Measurements from ENCODE around the gene ABCC1. TPM values are rescaled to one million over a fixed set of nuclear protein-coding genes. Genes with fewer than 3 reads are reported as not detected.

Gene ABCC1
- total and polyA plus RNA-seq, 12 donors: 6.1 to 32.8 (median 21.6) TPM

GRCh38 chr16:16051132-16051531 is 101.7 kb downstream of the ABCC1 start:
- 97 to 99% methylated on average over 4 of the region's 4 CpGs for WGBS, 2 donors
- H3K27me3 ChIP-seq: no peaks in the 10 kb centered on the region
- H3K27ac ChIP-seq: no peak overlapping the region
- no peak for ATAC-seq
- H3K36me3 ChIP-seq: peaks cover 0 to 99% (median 19%) of the 10 kb centered on the region in 9 donors
- intact Hi-C loops (cut with DNase I): no loop called here
- H3K4me3 ChIP-seq: no peak overlapping the region
- no peak for DNase-seq
- TF ChIP-seq, protein P1, sequence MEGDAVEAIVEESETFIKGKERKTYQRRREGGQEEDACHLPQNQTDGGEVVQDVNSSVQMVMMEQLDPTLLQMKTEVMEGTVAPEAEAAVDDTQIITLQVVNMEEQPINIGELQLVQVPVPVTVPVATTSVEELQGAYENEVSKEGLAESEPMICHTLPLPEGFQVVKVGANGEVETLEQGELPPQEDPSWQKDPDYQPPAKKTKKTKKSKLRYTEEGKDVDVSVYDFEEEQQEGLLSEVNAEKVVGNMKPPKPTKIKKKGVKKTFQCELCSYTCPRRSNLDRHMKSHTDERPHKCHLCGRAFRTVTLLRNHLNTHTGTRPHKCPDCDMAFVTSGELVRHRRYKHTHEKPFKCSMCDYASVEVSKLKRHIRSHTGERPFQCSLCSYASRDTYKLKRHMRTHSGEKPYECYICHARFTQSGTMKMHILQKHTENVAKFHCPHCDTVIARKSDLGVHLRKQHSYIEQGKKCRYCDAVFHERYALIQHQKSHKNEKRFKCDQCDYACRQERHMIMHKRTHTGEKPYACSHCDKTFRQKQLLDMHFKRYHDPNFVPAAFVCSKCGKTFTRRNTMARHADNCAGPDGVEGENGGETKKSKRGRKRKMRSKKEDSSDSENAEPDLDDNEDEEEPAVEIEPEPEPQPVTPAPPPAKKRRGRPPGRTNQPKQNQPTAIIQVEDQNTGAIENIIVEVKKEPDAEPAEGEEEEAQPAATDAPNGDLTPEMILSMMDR (IDR thresholded peaks at IDR 0.05): no peak
- H3K9me3 ChIP-seq: no peaks in the 10 kb centered on the region
- H3K4me1 ChIP-seq: peaks cover 0 to 10% (median 3%) of the 10 kb centered on the region in 9 donors

GRCh38 chr16:16052916-16053315 is 103.5 kb downstream of the ABCC1 start:
- Histone ChIP-seq H3K9me3 (no peaks in the 10 kb centered on the region), H3K4me1 (peaks cover 0 to 10% (median 3%) of the 10 kb centered on the region in 9 donors), H3K27ac (no peak overlapping the region), H3K4me3 (no peak overlapping the region), H3K36me3 (peaks cover 0 to 99% (median 17%) of the 10 kb centered on the region in 9 donors), H3K27me3 (no peaks in the 10 kb centered on the region)
- ATAC-seq (no peak), DNase-seq (no peak)
- intact Hi-C loops (cut with DNase I): no loop called here
- 89 to 91% methylated on average over 3 of the region's 3 CpGs for WGBS, 2 donors
- TF ChIP-seq, protein P1 (IDR thresholded peaks at IDR 0.05): no peak

GRCh38 chr16:16057102-16057501 is 107.7 kb downstream of the ABCC1 start:
- peaks cover 0 to 9% (median 0%) of the 10 kb centered on the region in 9 donors for H3K4me1 ChIP-seq
- H3K9me3 ChIP-seq: no peaks in the 10 kb centered on the region
- no peak overlapping the region for H3K27ac ChIP-seq
- H3K27me3 ChIP-seq: no peaks in the 10 kb centered on the region
- intact Hi-C loops (cut with DNase I): loop anchor here in 1 of 10 donors (5.0 kb wide), 1 partner anchor 35 kb away; no protein-coding TSS in a partner anchor
- TF ChIP-seq, protein P1 (IDR thresholded peaks at IDR 0.05): no peak
- no peak overlapping the region for H3K4me3 ChIP-seq
- ATAC-seq (no peak), DNase-seq (no peak)
- H3K36me3 ChIP-seq: peaks cover 0 to 98% (median 15%) of the 10 kb centered on the region in 9 donors
- 98 to 99% methylated on average over 6 of the region's 6 CpGs for WGBS, 2 donors

- intact Hi-C loops (cut with DNase I): loop anchor here in 1 of 10 donors (5.0 kb wide), 1 partner anchor 37 kb away; no protein-coding TSS in a partner anchor
- no peak for DNase-seq
- peaks cover 0 to 88% (median 10%) of the 10 kb centered on the region in 9 donors for H3K36me3 ChIP-seq
Measured at GRCh38 chr16:16059160-16059559, 109.7 kb downstream of the ABCC1 start.

More at GRCh38 chr16:16059160-16059559, 109.7 kb downstream of the ABCC1 start:
- TF ChIP-seq, protein P1 (IDR thresholded peaks at IDR 0.05): no peak
- Histone ChIP-seq H3K4me1 (peaks cover 0 to 15% (median 6%) of the 10 kb centered on the region in 9 donors), H3K27ac (no peak overlapping the region), H3K9me3 (no peaks in the 10 kb centered on the region), H3K4me3 (no peak overlapping the region), H3K27me3 (no peaks in the 10 kb centered on the region)
- no peak for ATAC-seq
- 96 to 98% methylated on average over 8 of the region's 8 CpGs for WGBS, 2 donors
